UCSD-AML1 (cell line): Measurements from ENCODE around the gene RUNX1.
A peak's percentile ranks its signal among the peaks of the same experiment; 100 is the strongest.

Experiments
- DNase-seq: peaks from one replicate; lab custom pipeline; 2025; ENCODE audit not compliant: unreplicated experiment; lab: John Stamatoyannopoulos, UW

The RUNX1 gene

DNA sequence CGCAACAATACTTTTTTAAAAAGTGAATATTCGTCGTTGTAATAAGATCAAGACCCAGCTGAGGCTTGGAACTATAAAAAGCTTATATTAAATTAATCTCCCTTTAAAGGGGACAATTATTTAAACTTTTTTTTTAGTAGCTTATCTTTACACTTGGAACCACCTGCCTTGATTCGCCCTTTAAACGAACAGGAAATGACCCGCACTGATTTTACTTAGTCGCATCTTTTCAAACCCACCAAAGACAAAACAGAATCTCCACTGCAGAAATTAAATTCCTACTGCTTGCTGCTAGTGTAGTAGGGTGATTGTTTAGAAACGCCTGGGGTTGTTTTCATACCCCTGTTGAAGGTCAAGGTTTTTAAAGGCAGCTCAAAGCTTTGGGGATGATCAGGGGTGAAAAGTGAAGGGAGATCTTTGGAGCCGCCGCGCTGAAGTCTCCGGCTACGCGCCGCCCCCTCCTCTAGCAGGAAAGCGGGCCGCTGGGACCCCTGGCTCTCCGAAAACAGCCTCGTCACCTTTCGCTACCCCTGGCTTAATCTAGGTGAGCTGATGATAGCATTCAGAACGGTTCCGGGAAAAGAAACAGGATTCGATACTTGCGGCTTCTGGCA is 163.4 kb downstream of the RUNX1 start:
- no peak for DNase-seq

- no peak for DNase-seq
These were observed 164.0 kb downstream of the RUNX1 start for GRCh38 chr21:34885125-34885524.

GRCh38 chr21:34884346-34884929 is 164.7 kb downstream of the RUNX1 start:
- DNase-seq: no peak

DNA sequence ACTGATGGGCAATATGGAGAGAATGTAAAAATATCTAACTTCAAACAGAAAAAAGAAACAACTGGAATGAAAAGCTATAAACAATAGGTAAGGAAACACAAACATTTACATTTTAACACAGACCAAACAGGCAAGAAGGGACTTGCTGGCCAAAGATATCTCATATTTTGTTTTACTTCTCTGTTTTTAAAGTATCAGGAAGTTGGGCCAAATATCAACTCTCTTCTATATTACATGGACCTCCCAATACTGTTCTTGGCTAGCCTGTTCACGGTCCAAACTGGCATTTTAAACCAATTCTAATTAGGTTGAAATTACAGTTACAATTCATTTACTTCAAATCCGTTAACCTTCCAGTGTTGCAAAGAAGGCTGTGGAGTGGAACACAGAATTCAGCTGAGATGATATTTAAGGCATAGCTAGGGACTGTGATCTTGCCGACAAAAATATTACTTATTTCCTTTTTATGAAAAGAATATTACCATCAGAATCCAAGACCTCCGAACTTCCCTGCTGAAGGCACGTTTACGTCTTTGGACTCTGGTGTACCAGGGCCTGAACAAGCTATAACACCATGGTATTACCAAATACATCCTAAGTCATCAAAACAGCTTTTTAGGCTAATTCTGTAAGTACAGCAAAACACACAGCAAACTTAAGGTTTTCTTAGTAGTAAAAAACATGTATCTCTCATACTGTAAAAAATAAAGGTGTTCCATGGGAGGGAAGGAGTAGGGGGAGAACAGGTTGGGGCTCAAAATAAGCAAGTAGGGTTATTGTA is 165.4 kb downstream of the RUNX1 start:
- no peak for DNase-seq

GRCh38 chr21:34882719-34883131 is 166.4 kb downstream of the RUNX1 start:
- DNase-seq: no peak

GRCh38 chr21:34881839-34882371 is 167.2 kb downstream of the RUNX1 start:
- DNase-seq: no peak

- no peak for DNase-seq
These were observed 167.7 kb downstream of the RUNX1 start for GRCh38 chr21:34881421-34881820.

GRCh38 chr21:34880401-34880800 is 168.7 kb downstream of the RUNX1 start:
- DNase-seq: no peak

DNA sequence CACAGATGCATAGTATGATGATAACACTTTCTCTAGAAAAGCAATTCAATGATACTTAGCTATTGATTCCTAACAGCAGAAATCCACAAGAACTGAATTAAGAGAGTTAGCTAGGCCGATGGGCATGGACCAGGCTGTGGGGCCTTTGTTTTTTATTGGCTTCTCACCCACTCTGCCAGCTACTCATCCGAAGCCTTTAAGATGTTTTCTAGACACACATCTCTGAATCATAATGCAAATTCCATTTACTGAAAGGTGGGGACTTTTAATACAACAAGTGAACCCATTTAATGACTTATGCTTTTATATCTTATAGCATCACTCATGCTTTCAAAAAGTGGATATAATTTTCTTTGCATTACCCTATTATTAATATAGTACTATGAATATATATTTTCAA is 170.2 kb downstream of the RUNX1 start:
- DNase-seq: no peak

GRCh38 chr21:34878501-34878900 is 170.6 kb downstream of the RUNX1 start:
- no peak for DNase-seq

GRCh38 chr21:34877485-34878128 is 171.5 kb downstream of the RUNX1 start:
- no peak for DNase-seq

- no peak for DNase-seq
These were observed 173.3 kb downstream of the RUNX1 start for GRCh38 chr21:34875830-34876229.

GRCh38 chr21:34874684-34875513 is 174.2 kb downstream of the RUNX1 start:
- DNase-seq: no peak

- DNase-seq: no peak
These were observed 177.8 kb downstream of the RUNX1 start for GRCh38 chr21:34871026-34871908.

- no peak for DNase-seq
These were observed 178.9 kb downstream of the RUNX1 start for GRCh38 chr21:34870246-34870645.

DNA sequence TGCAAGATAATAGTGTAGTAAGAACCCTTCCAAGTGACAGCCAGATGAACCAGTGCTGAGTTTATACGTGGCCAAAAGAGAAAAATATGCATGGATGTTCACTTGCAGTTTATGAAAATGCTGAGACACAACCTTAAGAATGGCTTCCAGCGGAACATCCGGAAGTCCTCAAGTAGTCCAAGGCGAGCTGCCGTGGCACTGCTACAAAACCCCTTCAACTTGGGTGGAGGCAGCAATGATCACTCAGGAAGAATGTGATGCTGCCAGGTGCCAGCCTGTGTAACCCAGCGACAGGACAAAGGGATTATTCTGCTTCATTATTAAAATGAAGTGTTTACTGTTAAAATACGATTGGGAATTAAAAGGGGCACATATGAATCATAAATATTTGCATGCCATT is 179.6 kb downstream of the RUNX1 start:
- no peak for DNase-seq

DNA sequence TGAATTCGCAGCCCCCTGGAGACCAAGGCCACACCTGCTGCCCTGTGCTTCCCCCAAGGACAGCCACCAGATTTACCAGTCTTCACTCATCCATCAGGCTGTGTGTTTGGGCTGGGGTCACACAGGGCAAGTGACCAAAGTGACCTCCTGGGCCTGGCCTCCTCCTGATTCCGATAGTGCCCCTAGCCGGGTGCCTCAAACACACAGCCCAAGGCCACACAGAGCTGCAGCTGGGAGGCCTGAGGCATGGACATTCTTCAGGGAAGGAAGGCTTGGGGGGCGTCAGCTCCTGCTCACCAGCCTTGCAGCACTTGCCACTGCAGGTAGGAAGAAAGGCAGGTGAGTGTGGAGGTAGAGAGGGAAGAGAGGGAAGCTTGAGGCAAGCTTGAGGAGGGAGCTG is 181.3 kb downstream of the RUNX1 start:
- DNase-seq: no peak

GRCh38 chr21:34865400-34866241 is 183.5 kb downstream of the RUNX1 start:
- peak; percentile 75 for DNase-seq
